Colonic mucosa (tissue), 4 donors: Measurements from ENCODE around the gene ST7L. TPM values are rescaled to one million over a fixed set of nuclear protein-coding genes. Genes with fewer than 3 reads are reported as not detected.

Source experiments
- DNase-seq: peaks from one replicate; pipeline ENCODE4 v3.0.0-alpha.2; 2020
- H3K27ac ChIP-seq: fragments of 200-600 bp; one replicate; pipeline ENCODE4 v1.8.0; 2021
- H3K27me3 ChIP-seq: fragments of 200-600 bp; one replicate; pipeline ENCODE4 v1.8.0; 2021
- H3K36me3 ChIP-seq: fragments of 200-600 bp; one replicate; pipeline ENCODE4 v1.8.0; 2021
- H3K4me1 ChIP-seq: fragments of 200-600 bp; one replicate; pipeline ENCODE4 v1.8.0; 2021; ENCODE audit warnings: mild to moderate bottlenecking
- H3K4me3 ChIP-seq: fragments of 200-600 bp; one replicate; pipeline ENCODE4 v1.8.0; 2021
- H3K9ac ChIP-seq, 2 donors: one replicate each; pipeline ENCODE4 v1.7.0; 2013; ENCODE audit warnings: control low read depth in 2 of 2, low read depth in 2 of 2, low read length in 2 of 2
- H3K9me3 ChIP-seq: fragments of 200-600 bp; one replicate; pipeline ENCODE4 v1.8.0; 2021
- intact Hi-C: fragments of 100-400 bp; cut with DNase I; formaldehyde crosslinking; loops from one replicate; pipeline ENCODE4 v1.14.1; 2022
- total RNA-seq, 2 donors: library from RNA; stranded (reverse); fragmentation: NEBNext Ultra II Directional in 1 of 2; extraction: Animal tissue kit (Norgen Biotek cat#: 25700) in 1 of 2; gene quantifications; one replicate each; pipeline ENCODE4 v1.2.1, GENCODE V29; 2021
- TF ChIP-seq, protein P1 (sequence below): fragments of 200-600 bp; IDR thresholded peaks from one replicate; pipeline ENCODE4 v1.8.0; 2022; ENCODE audit warnings: antibody characterized with exemption, mild to moderate bottlenecking
- donor health status: healthy.
- donor health status: DM: no; HTN: no; CAD: no.
- donor health status: DM: no; HTN: no; CAD: no.

The ST7L gene
- total RNA-seq, 2 donors from 2014 or later, result 14.4 to 15.0 TPM

DNA sequence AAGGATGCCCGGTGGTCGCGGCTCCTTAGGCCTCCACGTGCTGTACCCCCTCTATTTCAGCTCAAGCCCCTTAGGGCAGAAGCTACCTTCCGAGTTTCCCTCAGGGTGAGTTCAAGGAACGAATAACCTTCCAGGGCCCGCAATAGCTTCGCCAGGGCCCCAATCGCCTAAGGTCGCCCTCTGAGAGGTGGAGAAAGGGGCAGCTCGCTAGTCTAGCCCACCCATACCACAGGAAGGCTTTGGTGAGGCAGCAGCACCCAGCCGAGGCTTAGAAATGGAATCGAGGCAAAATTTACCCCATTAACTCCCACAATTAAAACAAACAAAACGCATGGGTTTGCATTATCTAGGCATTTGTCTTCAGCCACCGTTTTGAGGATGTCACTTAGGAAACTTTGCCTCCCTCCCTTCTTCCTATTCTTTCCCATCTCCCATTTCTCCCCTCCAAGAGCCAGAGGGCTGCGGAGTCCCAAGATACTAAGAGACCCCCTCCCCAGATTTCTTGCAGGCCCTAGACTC, 109.2 kb downstream of the ST7L start:
- Histone ChIP-seq H3K9me3 (no peaks in the 10 kb centered on the region), H3K27ac (peak overlapping the region; percentile 32), H3K4me1 (no peaks in the 10 kb centered on the region), H3K9ac (peak overlapping the region in 1 of 2 donors; percentile 73), H3K36me3 (no peaks in the 10 kb centered on the region), H3K27me3 (peaks cover 23% of the 10 kb centered on the region), H3K4me3 (peak overlapping the region; percentile 68)
- DNase-seq, result no peak
- intact Hi-C loops, result no loop called here
- TF ChIP-seq, protein P1, sequence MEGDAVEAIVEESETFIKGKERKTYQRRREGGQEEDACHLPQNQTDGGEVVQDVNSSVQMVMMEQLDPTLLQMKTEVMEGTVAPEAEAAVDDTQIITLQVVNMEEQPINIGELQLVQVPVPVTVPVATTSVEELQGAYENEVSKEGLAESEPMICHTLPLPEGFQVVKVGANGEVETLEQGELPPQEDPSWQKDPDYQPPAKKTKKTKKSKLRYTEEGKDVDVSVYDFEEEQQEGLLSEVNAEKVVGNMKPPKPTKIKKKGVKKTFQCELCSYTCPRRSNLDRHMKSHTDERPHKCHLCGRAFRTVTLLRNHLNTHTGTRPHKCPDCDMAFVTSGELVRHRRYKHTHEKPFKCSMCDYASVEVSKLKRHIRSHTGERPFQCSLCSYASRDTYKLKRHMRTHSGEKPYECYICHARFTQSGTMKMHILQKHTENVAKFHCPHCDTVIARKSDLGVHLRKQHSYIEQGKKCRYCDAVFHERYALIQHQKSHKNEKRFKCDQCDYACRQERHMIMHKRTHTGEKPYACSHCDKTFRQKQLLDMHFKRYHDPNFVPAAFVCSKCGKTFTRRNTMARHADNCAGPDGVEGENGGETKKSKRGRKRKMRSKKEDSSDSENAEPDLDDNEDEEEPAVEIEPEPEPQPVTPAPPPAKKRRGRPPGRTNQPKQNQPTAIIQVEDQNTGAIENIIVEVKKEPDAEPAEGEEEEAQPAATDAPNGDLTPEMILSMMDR, result no peak

DNA sequence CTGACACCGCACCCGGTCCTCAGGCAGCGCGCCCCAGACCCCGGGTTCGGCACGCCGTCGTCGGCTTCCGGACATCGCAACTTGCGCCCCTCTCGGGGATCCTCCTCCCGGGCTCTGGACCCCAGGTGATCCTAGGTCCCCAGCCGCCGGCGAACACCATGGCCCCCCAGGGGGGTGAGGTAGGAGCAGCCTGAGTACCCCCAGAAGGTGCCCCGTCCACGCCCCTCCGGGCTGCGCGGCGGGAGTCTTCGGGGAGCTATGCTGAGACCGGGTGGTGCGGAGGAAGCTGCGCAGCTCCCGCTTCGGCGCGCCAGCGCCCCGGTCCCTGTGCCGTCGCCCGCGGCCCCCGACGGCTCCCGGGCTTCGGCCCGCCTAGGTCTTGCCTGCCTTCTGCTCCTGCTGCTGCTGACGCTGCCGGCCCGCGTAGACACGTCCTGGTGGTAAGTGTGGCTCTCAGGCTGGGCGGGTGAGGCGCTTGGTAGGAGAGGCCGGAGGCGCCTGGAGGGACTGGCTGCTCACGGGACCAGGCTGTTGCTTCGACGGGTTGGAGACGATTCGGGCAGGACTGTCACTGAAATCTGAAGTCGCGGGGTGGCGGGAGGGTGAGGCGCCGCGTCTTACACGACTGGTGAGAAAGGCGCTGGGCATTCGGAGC, 109.8 kb downstream of the ST7L start:
- intact Hi-C loops, result no loop called here
- no peaks in the 10 kb centered on the region for H3K4me1 ChIP-seq
- H3K4me3 ChIP-seq, result peak overlapping the region; percentile 68
- no peak for DNase-seq
- H3K9ac ChIP-seq, result peak overlapping the region; percentile 60 to 73
- no peaks in the 10 kb centered on the region for H3K9me3 ChIP-seq
- no peaks in the 10 kb centered on the region for H3K36me3 ChIP-seq
- TF ChIP-seq, protein P1, result no peak
- H3K27me3 ChIP-seq, result peaks cover 23% of the 10 kb centered on the region
- H3K27ac ChIP-seq, result peak overlapping the region; percentile 32

DNA sequence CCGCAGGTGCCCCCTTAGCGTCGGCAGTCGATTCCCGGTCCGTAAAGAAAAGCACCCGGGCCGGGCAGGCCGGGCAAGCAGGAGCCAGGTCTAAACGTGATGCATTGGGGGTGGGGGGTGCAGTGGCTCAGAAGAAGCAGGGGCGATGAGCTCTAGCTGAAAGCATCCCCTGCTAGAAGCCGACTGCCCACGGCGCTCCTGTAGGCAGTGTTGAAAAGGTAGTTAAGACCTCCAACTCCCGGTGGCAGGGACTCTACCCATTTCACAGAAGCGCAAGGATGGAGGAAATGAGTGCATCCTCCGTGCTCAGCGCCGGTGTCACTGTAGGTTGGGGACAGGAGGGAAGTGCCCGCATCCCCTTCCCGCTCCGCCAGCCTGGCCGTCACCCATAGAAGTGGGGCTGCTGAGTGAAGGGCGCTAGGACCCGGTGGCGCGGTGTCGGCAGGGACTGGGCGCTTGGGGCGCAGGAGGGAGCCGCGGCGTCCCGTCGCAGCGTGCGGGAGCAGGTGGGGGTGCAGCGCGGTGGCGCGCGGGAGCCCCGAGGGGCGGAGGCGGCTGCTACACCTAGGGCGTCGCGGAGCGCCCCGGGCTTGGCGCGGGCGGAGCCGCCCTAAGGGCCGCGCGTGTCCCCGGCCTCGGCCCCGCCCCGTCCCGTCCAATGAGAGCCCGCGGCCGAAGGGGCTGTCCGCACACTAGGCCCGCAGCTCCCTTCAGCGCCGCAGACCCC, 110.5 kb downstream of the ST7L start, which contains the start of gene WNT2B:
WNT2B (plus strand) TSS at position 688 of the 727 bp plus-strand sequence. CDS start 298 bp downstream, outside the sequence.
- DNase-seq, result no peak
- TF ChIP-seq, protein P1, result no peak
- peaks cover 23% of the 10 kb centered on the region for H3K27me3 ChIP-seq
- H3K9me3 ChIP-seq, result no peaks in the 10 kb centered on the region
- no peaks in the 10 kb centered on the region for H3K4me1 ChIP-seq
- H3K9ac ChIP-seq, result peak within 1 kb of the TSS; percentile 60 to 73
- peak within 1 kb of the TSS; percentile 32 for H3K27ac ChIP-seq
- no peaks in the 10 kb centered on the region for H3K36me3 ChIP-seq
- intact Hi-C loops, result no loop called here
- H3K4me3 ChIP-seq, result peak within 1 kb of the TSS; percentile 68

DNA sequence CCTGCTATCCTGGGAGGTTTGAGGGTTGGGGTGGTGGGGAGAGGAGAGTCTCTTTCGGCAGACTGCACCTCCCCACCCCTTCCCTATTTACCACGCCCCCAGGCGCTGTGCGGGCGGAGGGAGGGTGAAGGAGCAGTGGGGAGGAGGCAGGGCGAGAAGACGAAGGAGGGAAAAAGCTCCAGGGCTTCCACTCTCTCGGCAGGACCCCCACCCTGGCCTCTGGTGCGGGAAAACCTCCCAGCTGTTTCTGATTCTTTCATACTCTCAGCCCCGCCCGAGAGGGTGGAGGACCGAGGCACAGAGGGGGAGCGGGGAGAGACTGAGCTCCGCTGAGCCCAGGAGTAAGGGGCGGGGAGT, 111.0 kb downstream of the ST7L start:
- Histone ChIP-seq H3K4me1 (no peaks in the 10 kb centered on the region), H3K36me3 (no peaks in the 10 kb centered on the region), H3K27me3 (peaks cover 23% of the 10 kb centered on the region), H3K27ac (no peak overlapping the region), H3K9me3 (no peaks in the 10 kb centered on the region), H3K4me3 (peak overlapping the region; percentile 68), H3K9ac (peak overlapping the region in 1 of 2 donors; percentile 60)
- TF ChIP-seq, protein P1, result no peak
- DNase-seq, result no peak
- intact Hi-C loops, result no loop called here

DNA sequence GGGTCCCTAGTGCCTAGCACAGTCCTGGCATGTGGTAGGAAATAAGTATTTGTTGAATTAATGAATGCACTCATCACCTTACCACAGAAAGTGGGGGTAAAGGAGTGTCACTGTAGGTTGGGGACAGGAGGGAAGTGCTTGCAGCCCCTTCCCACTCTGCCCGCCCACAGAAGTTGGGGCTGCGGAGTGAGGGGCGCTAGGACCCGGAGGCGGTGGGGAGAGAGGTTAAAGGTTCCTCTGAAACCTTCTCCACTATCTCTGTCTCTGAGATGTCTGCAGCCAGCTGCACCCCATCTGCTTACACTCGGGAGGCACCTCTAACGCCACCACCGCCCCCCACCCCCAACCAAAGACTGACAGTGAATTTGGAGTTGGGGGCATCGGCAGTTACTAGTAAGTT, 111.6 kb downstream of the ST7L start:
- intact Hi-C loops, result no loop called here
- no peaks in the 10 kb centered on the region for H3K4me1 ChIP-seq
- H3K36me3 ChIP-seq, result no peaks in the 10 kb centered on the region
- H3K27me3 ChIP-seq, result peaks cover 23% of the 10 kb centered on the region
- H3K9ac ChIP-seq, result no peak overlapping the region
- H3K9me3 ChIP-seq, result no peaks in the 10 kb centered on the region
- DNase-seq, result no peak
- TF ChIP-seq, protein P1, result no peak
- H3K4me3 ChIP-seq, result no peak overlapping the region
- no peak overlapping the region for H3K27ac ChIP-seq
